ENCODE data around the gene CEP76.

DNA sequence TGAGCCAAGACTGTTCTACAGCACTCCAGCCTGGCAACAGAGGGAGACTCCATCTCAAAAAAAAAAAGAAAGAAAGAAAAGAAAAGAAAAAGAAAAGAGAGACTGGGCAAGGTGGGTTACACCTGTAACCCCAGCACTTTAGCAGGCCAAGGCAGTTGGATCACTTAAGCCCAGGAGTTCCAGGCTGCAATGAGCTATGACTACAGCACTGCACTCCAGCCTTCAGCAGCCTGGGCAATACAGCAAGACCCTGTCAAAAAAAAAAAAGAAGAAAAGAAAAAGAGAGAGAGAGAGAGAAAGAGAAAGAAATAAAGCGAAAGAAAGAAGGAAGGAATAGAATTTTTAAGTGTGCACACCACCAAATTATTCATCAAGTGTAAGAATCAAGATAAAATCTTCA lies 47.6 kb downstream of the CEP76 start:
- TF ChIP-seq, protein P1, sequence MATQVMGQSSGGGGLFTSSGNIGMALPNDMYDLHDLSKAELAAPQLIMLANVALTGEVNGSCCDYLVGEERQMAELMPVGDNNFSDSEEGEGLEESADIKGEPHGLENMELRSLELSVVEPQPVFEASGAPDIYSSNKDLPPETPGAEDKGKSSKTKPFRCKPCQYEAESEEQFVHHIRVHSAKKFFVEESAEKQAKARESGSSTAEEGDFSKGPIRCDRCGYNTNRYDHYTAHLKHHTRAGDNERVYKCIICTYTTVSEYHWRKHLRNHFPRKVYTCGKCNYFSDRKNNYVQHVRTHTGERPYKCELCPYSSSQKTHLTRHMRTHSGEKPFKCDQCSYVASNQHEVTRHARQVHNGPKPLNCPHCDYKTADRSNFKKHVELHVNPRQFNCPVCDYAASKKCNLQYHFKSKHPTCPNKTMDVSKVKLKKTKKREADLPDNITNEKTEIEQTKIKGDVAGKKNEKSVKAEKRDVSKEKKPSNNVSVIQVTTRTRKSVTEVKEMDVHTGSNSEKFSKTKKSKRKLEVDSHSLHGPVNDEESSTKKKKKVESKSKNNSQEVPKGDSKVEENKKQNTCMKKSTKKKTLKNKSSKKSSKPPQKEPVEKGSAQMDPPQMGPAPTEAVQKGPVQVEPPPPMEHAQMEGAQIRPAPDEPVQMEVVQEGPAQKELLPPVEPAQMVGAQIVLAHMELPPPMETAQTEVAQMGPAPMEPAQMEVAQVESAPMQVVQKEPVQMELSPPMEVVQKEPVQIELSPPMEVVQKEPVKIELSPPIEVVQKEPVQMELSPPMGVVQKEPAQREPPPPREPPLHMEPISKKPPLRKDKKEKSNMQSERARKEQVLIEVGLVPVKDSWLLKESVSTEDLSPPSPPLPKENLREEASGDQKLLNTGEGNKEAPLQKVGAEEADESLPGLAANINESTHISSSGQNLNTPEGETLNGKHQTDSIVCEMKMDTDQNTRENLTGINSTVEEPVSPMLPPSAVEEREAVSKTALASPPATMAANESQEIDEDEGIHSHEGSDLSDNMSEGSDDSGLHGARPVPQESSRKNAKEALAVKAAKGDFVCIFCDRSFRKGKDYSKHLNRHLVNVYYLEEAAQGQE (IDR thresholded peaks at IDR 0.05; ENCODE audit: borderline replicate concordance), result no peak
- TF ChIP-seq, protein P2, sequence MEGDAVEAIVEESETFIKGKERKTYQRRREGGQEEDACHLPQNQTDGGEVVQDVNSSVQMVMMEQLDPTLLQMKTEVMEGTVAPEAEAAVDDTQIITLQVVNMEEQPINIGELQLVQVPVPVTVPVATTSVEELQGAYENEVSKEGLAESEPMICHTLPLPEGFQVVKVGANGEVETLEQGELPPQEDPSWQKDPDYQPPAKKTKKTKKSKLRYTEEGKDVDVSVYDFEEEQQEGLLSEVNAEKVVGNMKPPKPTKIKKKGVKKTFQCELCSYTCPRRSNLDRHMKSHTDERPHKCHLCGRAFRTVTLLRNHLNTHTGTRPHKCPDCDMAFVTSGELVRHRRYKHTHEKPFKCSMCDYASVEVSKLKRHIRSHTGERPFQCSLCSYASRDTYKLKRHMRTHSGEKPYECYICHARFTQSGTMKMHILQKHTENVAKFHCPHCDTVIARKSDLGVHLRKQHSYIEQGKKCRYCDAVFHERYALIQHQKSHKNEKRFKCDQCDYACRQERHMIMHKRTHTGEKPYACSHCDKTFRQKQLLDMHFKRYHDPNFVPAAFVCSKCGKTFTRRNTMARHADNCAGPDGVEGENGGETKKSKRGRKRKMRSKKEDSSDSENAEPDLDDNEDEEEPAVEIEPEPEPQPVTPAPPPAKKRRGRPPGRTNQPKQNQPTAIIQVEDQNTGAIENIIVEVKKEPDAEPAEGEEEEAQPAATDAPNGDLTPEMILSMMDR (IDR thresholded peaks at IDR 0.05; ENCODE audit: poor library complexity, severe bottlenecking), result no peak
- TF ChIP-seq TAF1 (IDR thresholded peaks at IDR 0.05; ENCODE audit: low read depth) (no peak), POLR2AphosphoS5 (IDR thresholded peaks at IDR 0.05) (no peak)

Measured in neural cell (in vitro differentiated cells).